GM12874 (cell line): ENCODE data around the gene CENPS.

Experiments
- TF ChIP-seq, protein P1 (sequence below): IDR thresholded peaks from 2 replicates; pipeline ENCODE4 v1.5.1; 2011; ENCODE audit warnings: low read depth, mild to moderate bottlenecking, control low read depth, low read length, moderate library complexity; ENCODE audit not compliant: insufficient read depth

CENPS gene

DNA sequence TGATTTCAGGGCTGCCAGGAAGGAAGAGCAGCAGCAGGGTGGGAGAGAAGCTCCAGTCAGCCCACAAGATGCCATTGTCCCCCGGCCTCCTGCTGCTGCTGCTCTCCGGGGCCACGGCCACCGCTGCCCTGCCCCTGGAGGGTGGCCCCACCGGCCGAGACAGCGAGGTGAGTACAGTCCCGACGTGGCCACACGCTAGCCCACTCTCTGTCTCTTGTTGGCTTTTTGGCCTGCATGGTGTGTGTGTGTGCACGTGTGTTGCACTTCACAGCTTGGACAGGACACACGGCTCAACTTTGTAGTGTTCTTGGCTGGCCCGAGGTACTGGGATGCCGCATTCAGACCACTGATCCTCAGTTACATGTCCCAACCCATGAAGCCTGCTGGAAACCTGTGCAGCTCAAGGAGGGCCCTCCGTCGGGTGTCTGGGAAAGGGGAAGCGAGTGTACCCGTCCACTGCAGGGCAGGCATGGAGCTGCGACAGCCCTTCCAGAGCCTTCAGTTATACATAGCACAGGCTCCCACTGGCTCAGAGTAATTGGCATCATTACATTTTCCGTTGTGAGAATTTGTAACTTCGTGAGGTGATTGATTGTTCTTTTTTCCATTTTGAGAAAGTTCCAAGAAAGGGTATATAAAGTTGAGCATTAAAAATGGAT, 20.1 kb downstream of the CENPS start:
- TF ChIP-seq, protein P1, sequence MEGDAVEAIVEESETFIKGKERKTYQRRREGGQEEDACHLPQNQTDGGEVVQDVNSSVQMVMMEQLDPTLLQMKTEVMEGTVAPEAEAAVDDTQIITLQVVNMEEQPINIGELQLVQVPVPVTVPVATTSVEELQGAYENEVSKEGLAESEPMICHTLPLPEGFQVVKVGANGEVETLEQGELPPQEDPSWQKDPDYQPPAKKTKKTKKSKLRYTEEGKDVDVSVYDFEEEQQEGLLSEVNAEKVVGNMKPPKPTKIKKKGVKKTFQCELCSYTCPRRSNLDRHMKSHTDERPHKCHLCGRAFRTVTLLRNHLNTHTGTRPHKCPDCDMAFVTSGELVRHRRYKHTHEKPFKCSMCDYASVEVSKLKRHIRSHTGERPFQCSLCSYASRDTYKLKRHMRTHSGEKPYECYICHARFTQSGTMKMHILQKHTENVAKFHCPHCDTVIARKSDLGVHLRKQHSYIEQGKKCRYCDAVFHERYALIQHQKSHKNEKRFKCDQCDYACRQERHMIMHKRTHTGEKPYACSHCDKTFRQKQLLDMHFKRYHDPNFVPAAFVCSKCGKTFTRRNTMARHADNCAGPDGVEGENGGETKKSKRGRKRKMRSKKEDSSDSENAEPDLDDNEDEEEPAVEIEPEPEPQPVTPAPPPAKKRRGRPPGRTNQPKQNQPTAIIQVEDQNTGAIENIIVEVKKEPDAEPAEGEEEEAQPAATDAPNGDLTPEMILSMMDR = no peak

DNA sequence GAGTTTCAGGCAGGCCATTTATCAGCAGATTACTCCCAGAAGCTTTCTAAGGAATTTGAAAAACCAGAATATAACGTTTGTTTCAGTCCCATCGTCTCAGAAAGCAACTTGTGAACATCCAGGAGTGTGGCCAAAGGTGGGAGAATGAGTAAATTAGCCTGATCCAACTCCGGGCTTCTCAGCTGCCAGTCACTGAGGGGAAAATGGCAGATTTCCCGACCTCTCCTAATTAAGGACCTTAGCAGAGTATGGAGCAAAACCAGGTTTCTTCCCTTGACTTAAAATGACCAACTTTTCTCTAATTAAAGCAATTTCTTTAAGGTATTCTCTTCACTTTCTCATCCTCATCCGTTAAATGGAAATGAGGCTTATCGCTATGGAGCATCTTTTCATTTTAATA, 20.6 kb downstream of the CENPS start:
- TF ChIP-seq, protein P1 = no peak

DNA sequence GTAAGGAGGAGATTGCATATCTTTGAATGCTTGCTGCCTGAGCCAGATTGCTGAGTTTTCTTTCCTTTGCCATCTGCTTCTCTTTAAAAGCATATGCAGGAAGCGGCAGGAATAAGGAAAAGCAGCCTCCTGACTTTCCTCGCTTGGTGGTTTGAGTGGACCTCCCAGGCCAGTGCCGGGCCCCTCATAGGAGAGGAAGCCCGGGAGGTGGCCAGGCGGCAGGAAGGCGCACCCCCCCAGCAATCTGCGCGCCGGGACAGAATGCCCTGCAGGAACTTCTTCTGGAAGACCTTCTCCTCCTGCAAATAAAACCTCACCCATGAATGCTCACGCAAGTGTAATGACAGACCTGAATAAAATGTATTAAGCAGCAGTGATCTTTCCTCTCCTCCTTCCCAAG, 21.1 kb downstream of the CENPS start:
- TF ChIP-seq, protein P1 = no peak

DNA sequence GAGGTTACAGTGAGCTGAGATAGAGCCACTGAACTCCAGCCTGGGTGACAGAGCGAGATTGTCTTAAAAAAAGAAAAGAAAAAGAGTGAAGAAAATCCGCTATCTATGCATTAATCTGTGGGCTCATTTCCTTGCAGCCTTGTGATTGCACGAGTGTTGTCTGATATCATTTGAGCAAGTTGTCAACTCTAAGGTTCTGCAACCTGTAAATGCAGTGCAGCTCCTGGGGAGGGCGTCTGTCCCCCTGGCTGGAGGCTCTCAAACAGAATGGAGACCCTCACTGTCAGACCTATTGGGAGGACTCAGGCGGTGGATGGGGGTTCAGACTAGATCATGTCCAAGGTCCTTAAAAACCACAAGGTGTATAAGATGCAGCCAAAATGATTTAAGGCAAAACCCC, 25.8 kb downstream of the CENPS start:
- TF ChIP-seq, protein P1 = 0 out of 2 replicates have a peak, but pooled peaks have one; percentile 5

DNA sequence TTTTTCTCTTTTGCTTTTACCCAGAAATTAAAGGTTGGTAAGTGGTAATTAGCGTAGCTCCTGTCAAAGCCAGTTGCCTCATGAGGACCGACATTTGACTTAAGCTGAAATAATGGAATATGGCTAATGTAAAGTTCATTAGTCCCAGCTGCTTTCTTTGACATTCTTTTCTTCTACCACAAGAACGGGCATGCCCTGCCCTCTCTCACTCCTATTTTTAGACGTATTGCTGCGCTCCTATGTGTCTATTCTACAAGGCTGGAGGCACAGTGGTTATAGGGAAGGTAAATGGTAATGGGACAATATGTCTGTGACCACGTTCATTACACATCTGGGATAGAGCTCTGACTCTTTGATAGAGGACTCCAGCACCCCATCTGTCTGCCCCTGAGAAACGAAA, 26.4 kb downstream of the CENPS start:
- TF ChIP-seq, protein P1 = no peak

DNA sequence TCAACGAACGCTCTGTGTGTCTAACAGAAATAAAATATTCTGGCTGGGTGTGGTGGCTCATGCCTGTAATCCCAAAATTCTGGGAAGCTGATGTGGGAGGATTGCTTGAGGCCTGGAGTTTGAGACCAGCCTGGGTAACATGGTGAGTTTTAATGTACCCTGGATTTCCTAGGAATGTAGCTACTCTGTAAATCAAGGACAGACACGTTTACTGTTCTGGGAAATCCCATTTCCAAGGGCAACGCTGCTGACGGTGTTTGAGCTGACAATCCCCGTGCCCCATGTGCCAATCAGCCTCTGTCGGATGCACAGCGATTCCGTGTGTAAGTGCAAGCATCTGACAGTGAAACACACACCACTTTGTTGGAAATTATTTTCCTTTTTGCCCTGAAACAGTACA, 27.6 kb downstream of the CENPS start:
- TF ChIP-seq, protein P1 = no peak

DNA sequence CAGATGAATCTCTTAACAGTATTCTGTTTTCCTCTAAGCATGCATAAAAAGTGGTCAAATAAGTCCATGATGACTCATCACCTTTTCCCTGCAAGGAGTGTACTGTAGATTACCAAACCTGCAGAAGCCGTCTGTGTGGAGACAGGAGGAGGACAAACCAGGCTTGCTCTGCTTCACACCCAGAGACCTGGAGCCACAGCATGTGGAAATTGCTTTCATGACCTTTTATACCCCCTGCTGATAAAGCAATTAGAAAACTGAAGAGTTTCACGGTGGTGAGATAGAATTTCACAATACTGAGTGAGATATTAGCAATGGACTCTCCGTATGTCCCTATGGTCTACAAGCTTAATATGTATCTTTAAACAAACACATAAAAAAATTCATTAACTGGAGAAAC, 29.0 kb downstream of the CENPS start:
- TF ChIP-seq, protein P1 = no peak
